Measurements from ENCODE around the gene ZMYND8. TPM values are rescaled to one million over a fixed set of nuclear protein-coding genes. Genes with fewer than 3 reads are reported as not detected.
A peak's percentile ranks its signal among the peaks of the same experiment; 100 is the strongest.

The ZMYND8 gene
- total RNA-seq, 4 donors from 2014 or later, result 32.2 to 78.9 (median 54.4) TPM

GRCh38 chr20:47198254-47198671 is 158.2 kb downstream of the ZMYND8 start:
- Histone ChIP-seq H3K9me3 (no peaks in the 10 kb centered on the region), H3K4me3 (no peak overlapping the region), H3K27ac (no peak overlapping the region), H3K27me3 (no peaks in the 10 kb centered on the region), H3K36me3 (no peaks in the 10 kb centered on the region), H3K4me1 (peaks cover 0 to 9% (median 0%) of the 10 kb centered on the region in 3 donors)
- TF ChIP-seq POLR2AphosphoS5 (IDR thresholded peaks at IDR 0.05), result no peak
- no peak for TF ChIP-seq EP300 (IDR thresholded peaks at IDR 0.05)
- TF ChIP-seq POLR2A (IDR thresholded peaks at IDR 0.05), result no peak
- TF ChIP-seq CTCF (IDR thresholded peaks at IDR 0.05), result no peak
- 80 to 83% methylated on average over 1 to 3 of the region's 3 CpGs for WGBS, 2 donors (ENCODE audit: low coverage in 1 of 2)
- no peak for ATAC-seq

GRCh38 chr20:47196091-47197081 is 160.1 kb downstream of the ZMYND8 start:
- peak; percentile 77 for ATAC-seq
- Histone ChIP-seq H3K27me3 (no peaks in the 10 kb centered on the region), H3K9me3 (no peaks in the 10 kb centered on the region), H3K27ac (no peak overlapping the region), H3K4me1 (peaks cover 0 to 9% (median 0%) of the 10 kb centered on the region in 3 donors), H3K4me3 (no peak overlapping the region), H3K36me3 (no peaks in the 10 kb centered on the region)
- WGBS, 2 donors (ENCODE audit: low coverage in 1 of 2), result 40 to 66% methylated on average over 5 to 19 of the region's 34 CpGs
- TF ChIP-seq POLR2A (IDR thresholded peaks at IDR 0.05) (no peak), CTCF (IDR thresholded peaks at IDR 0.05) (peak; percentile 93 to 98 (median 96)), EP300 (IDR thresholded peaks at IDR 0.05) (no peak), POLR2AphosphoS5 (IDR thresholded peaks at IDR 0.05) (peak; percentile 48)

- 67 to 73% methylated on average over 5 to 8 of the region's 9 CpGs for WGBS, 2 donors (ENCODE audit: low coverage in 1 of 2)
Measured at GRCh38 chr20:47195573-47195972, 160.9 kb downstream of the ZMYND8 start.

GRCh38 chr20:47191956-47192355 is 164.5 kb downstream of the ZMYND8 start:
- no peak overlapping the region for H3K4me3 ChIP-seq
- TF ChIP-seq POLR2AphosphoS5 (IDR thresholded peaks at IDR 0.05) (no peak), EP300 (IDR thresholded peaks at IDR 0.05) (no peak), POLR2A (IDR thresholded peaks at IDR 0.05) (no peak), CTCF (IDR thresholded peaks at IDR 0.05) (no peak)
- WGBS, 2 donors (ENCODE audit: low coverage in 1 of 2), result 84 to 91% methylated on average over 3 of the region's 3 CpGs
- H3K9me3 ChIP-seq, result no peaks in the 10 kb centered on the region
- H3K36me3 ChIP-seq, result no peaks in the 10 kb centered on the region
- peaks cover 0 to 9% (median 0%) of the 10 kb centered on the region in 3 donors for H3K4me1 ChIP-seq
- ATAC-seq, result no peak
- H3K27ac ChIP-seq, result no peak overlapping the region
- H3K27me3 ChIP-seq, result no peaks in the 10 kb centered on the region

More at GRCh38 chr20:47195573-47195972, 160.9 kb downstream of the ZMYND8 start:
- H3K36me3 ChIP-seq, result no peaks in the 10 kb centered on the region
- no peak overlapping the region for H3K27ac ChIP-seq
- ATAC-seq, result no peak
- H3K4me1 ChIP-seq, result peaks cover 0 to 9% (median 0%) of the 10 kb centered on the region in 3 donors
- no peaks in the 10 kb centered on the region for H3K27me3 ChIP-seq
- H3K9me3 ChIP-seq, result no peaks in the 10 kb centered on the region
- H3K4me3 ChIP-seq, result no peak overlapping the region
- TF ChIP-seq POLR2A (IDR thresholded peaks at IDR 0.05) (no peak), POLR2AphosphoS5 (IDR thresholded peaks at IDR 0.05) (no peak), EP300 (IDR thresholded peaks at IDR 0.05) (no peak), CTCF (IDR thresholded peaks at IDR 0.05) (no peak)
